NOMO-1 treated with dmso at 0.1 percent for 144 hours (cell line): ENCODE data around the gene TMPRSS6.

Source experiments
- DNase-seq: peaks from one replicate; lab custom pipeline; 2025; ENCODE audit not compliant: unreplicated experiment; lab: John Stamatoyannopoulos, UW

TMPRSS6 gene

DNA sequence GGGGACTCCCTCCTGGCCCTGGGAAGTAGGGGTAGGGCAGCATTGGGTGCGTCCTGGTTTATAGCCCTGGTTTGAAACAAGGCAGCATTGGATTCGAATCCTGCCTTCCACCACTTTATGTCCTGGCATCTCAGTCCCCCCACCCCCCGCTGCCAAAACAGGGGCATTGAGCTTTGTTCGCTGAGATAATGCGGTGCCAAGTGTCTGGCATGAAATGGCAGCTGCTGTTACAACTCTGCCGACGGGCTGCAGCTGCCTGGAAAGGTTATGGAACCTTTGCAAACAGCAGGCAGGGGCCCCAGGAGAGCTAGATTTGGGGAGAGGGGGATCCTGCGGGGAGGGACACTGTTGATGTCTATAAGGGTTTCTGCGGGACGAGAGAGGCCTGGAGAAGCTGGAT lies 92.2 kb downstream of the TMPRSS6 start:
- no peak for DNase-seq

DNA sequence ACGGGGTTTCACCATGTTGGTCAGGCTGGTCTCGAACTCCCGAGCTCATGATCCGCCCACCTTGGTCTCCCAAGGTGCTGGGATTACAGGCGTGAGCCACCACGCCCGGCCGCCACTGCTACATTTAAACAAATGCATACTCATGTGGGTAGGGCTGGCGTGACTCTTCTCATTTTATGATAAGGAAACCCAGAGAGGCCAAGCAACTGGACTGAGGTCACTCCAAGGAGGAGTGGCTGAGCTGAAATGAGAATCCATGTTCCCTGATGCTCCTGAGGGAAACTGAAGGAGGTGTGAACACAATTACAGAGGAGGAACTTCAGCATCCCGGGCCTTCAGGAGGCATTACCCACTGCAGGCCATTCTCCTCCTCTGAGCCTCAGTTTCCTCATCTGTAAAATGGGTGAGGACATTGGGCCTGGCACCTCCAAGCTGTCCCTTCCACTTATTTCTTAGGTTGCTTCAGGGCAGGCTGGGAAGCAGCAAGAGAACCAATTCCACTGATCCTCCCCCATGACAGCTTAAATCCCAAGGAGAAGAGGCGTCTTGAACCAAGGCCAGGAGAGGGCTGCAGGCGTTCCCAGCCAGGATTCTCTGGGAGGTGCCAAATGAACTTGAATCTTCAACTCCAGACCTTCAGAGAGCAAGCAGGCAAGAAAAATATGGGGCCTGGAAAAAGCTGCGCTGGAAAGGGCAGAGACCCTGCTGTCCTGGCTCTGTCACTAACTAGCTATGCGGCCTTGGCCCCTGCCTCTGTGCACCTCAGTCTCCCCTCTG lies 93.2 kb downstream of the TMPRSS6 start:
- DNase-seq: no peak

DNA sequence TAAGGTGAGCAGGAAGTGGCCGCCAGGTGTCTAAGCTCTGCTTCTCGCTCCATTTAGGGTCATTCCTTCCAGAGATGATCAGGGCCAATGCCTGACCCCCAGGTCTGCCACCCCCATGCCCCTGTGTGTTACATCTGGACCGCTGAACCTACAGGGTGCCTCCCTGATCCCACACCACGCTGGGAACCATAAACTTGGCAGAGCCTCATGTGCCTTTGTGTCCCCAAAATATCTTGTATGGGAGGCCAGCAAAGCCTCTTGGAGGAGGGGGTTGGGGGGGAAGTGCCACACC lies 94.0 kb downstream of the TMPRSS6 start:
- no peak for DNase-seq
